ENCODE data around the gene DGKG.

DGKG gene

GRCh38 chr3:186352369-186352768, 9.7 kb downstream of the DGKG start:
- TF ChIP-seq EZH2phosphoT487 (IDR thresholded peaks at IDR 0.05; ENCODE audit: borderline replicate concordance, low read length) = no peak
- TF ChIP-seq CTCF (IDR thresholded peaks at IDR 0.05; ENCODE audit: low read depth, low read length, poor library complexity, severe bottlenecking) = no peak
- H3K27ac ChIP-seq (ENCODE audit: low read depth, low read length) = no peak overlapping the region

GRCh38 chr3:186342197-186342596, 19.8 kb downstream of the DGKG start:
- no peaks in the 10 kb centered on the region for H3K9me3 ChIP-seq (ENCODE audit: control insufficient read depth, insufficient read depth, low read length)
- H3K4me3 ChIP-seq (ENCODE audit: low read length) = no peak overlapping the region
- no peak overlapping the region; the same call in 1 of the 2 replicates for H3K27ac ChIP-seq (ENCODE audit: low read depth, low read length)
- H3K4me2 ChIP-seq (ENCODE audit: low read length) = 0 out of 2 replicates have a peak overlapping the region, but pooled peaks have one; percentile 5
- no peaks in the 10 kb centered on the region for H3K36me3 ChIP-seq (ENCODE audit: control insufficient read depth, low read length)
- no peaks in the 10 kb centered on the region for H3K79me2 ChIP-seq (ENCODE audit: control insufficient read depth, low read length)
- no peaks in the 10 kb centered on the region for H4K20me1 ChIP-seq (ENCODE audit: control insufficient read depth, insufficient read depth, low read depth, low read length)
- TF ChIP-seq CTCF (IDR thresholded peaks at IDR 0.05; ENCODE audit: low read depth, low read length, poor library complexity, severe bottlenecking) (no peak), EZH2phosphoT487 (IDR thresholded peaks at IDR 0.05; ENCODE audit: borderline replicate concordance, low read length) (no peak)
- H3K9me2 ChIP-seq (replicated peaks; ENCODE audit: control insufficient read depth, low read length) = no peaks in the 10 kb centered on the region
- peaks cover 20% of the 10 kb centered on the region for H3K4me1 ChIP-seq (ENCODE audit: control insufficient read depth, low read length)
- no peaks in the 10 kb centered on the region for H3K27me3 ChIP-seq (ENCODE audit: control insufficient read depth, low read length)
- H3F3A ChIP-seq (ENCODE audit: control insufficient read depth, insufficient read depth) = no peaks in the 10 kb centered on the region

More at GRCh38 chr3:186352369-186352768, 9.7 kb downstream of the DGKG start:
- Histone ChIP-seq H3K79me2 (ENCODE audit: control insufficient read depth, low read length) (no peaks in the 10 kb centered on the region), H3K27me3 (ENCODE audit: control insufficient read depth, low read length) (no peaks in the 10 kb centered on the region; the same call in 1 of the 2 replicates), H3K9me2 (replicated peaks; ENCODE audit: control insufficient read depth, low read length) (no peaks in the 10 kb centered on the region), H4K20me1 (ENCODE audit: control insufficient read depth, insufficient read depth, low read depth, low read length) (no peaks in the 10 kb centered on the region), H3F3A (ENCODE audit: control insufficient read depth, insufficient read depth) (no peaks in the 10 kb centered on the region), H3K36me3 (ENCODE audit: control insufficient read depth, low read length) (no peaks in the 10 kb centered on the region), H3K9me3 (ENCODE audit: control insufficient read depth, insufficient read depth, low read length) (no peaks in the 10 kb centered on the region), H3K4me2 (ENCODE audit: low read length) (no peak overlapping the region), H3K4me1 (ENCODE audit: control insufficient read depth, low read length) (no peaks in the 10 kb centered on the region), H3K4me3 (ENCODE audit: low read length) (no peak overlapping the region)

- H3K27me3 ChIP-seq (ENCODE audit: control insufficient read depth, low read length) = no peaks in the 10 kb centered on the region; the same call in 1 of the 2 replicates
- H3K36me3 ChIP-seq (ENCODE audit: control insufficient read depth, low read length) = no peaks in the 10 kb centered on the region
- no peaks in the 10 kb centered on the region for H3K9me3 ChIP-seq (ENCODE audit: control insufficient read depth, insufficient read depth, low read length)
- H3K79me2 ChIP-seq (ENCODE audit: control insufficient read depth, low read length) = no peaks in the 10 kb centered on the region
- no peaks in the 10 kb centered on the region for H3F3A ChIP-seq (ENCODE audit: control insufficient read depth, insufficient read depth)
- no peaks in the 10 kb centered on the region for H4K20me1 ChIP-seq (ENCODE audit: control insufficient read depth, insufficient read depth, low read depth, low read length)
- H3K4me3 ChIP-seq (ENCODE audit: low read length) = no peak overlapping the region
- TF ChIP-seq CTCF (IDR thresholded peaks at IDR 0.05; ENCODE audit: low read depth, low read length, poor library complexity, severe bottlenecking) (no peak), EZH2phosphoT487 (IDR thresholded peaks at IDR 0.05; ENCODE audit: borderline replicate concordance, low read length) (no peak)
- no peak overlapping the region for H3K4me2 ChIP-seq (ENCODE audit: low read length)
- H3K4me1 ChIP-seq (ENCODE audit: control insufficient read depth, low read length) = peaks cover 20% of the 10 kb centered on the region
- no peak overlapping the region for H3K27ac ChIP-seq (ENCODE audit: low read depth, low read length)
- H3K9me2 ChIP-seq (replicated peaks; ENCODE audit: control insufficient read depth, low read length) = no peaks in the 10 kb centered on the region
Observed at GRCh38 chr3:186340204-186340603, 21.8 kb downstream of the DGKG start.
